NCI-H1092 (cell line): Measurements from ENCODE around the gene PDE4B.

Source experiments
- DNase-seq: peaks from one replicate; lab custom pipeline; 2025; lab: John Stamatoyannopoulos, UW

The PDE4B gene

GRCh38 chr1:65882076-65882475 lies 89.4 kb downstream of the PDE4B start:
- no peak for DNase-seq

GRCh38 chr1:65889441-65889840 lies 96.7 kb downstream of the PDE4B start:
- no peak for DNase-seq

GRCh38 chr1:65890201-65890843 lies 97.6 kb downstream of the PDE4B start:
- no peak for DNase-seq

GRCh38 chr1:65894738-65895605 lies 102.3 kb downstream of the PDE4B start:
- no peak for DNase-seq

- DNase-seq: no peak
Measured at GRCh38 chr1:65896721-65897120, 104.0 kb downstream of the PDE4B start.

- DNase-seq: no peak
Measured at GRCh38 chr1:65897485-65897884, 104.8 kb downstream of the PDE4B start.

GRCh38 chr1:65904681-65905083 lies 112.0 kb downstream of the PDE4B start:
- no peak for DNase-seq

DNA sequence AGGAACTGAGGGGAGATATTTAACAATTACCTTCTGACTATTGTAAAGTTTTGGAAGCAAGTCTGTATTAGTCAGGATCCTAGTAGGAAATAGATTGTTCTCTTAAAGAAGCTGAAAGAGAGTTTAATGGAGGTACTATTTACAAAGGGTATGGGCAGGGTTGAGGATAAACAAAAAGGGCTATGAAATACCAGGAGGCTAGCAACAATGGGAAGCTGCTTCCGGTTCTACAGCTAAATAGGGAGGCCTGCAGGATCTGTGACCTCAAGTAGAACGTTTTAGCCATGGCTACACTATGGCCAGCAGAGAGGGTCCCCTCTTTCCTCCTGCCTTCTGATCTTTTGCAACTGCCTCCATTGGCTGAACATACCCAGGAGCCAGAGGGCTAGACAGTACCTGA lies 117.7 kb downstream of the PDE4B start:
- DNase-seq: no peak

DNA sequence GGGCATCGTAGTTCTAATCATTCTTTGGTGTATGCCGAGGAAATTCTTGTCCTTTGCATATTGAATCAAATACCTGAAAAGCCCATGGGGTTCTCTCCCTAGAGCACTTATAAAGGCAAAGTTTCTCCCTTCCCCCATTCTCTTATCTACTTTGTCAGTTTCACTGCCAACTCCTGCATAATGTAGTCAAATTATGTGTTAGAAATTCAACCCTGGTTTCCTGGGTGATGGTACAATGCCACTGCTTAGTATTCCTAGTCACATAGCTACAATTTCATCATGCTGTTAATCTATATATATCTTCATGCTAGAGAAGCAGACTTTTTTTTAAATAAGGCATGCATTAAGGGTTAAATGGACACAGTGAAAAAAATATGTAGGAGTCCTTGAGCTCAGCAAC lies 119.0 kb downstream of the PDE4B start:
- DNase-seq: no peak

DNA sequence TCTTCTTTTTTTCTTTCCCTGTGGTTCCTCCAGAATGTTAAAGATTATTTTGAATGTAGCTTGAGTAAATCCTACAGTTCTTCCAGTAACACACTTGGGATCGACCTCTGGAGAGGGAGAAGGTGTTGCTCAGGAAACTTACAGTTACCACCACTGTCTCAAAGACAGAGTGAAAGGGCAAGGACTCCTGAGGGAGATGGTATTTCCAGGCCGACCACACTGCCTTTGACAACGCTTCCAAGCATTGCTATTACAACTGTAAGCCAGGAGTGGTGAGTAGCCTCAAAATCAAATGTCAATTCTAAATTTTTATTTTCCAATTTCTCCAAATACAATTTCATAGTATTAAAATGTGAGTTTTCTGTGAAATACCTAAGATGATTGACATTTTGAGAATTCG lies 125.9 kb downstream of the PDE4B start:
- no peak for DNase-seq

DNA sequence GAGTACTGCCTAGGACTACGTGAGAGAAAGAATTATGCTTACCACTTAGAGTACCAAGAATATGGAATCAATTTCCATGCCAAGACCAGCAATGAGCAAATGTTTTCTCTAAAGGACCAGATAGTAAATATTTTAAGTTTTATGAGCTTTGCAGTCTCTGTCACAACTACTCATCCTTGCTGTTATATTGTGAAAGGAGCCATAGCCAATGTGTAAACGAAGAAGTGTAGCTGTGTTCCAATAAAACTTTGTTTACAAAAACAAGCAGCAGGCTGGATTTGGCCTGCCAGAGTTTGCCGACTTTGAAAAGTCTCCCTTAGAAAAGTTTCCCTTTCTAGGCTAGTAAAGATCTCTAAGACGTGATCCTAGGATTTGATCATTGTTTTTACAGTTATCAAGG lies 128.8 kb downstream of the PDE4B start:
- no peak for DNase-seq

DNA sequence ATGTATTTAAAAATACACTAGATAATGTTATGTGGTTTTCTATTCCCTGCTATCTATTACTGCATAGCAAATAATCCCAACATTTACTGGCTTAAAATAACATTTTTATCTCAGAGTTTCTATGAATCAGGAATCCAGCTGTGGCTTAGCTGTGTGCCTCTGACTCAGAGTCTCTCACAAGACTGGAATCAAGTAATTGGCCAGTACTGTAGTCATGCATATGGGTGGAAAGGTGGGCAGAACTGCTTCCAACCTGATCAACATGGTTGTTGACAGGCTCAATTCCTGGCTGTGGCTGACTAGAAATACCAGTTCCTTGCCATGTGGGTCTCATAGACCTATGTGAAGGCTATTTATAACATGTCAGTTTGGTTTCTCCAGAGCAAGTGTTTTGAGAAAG lies 131.8 kb downstream of the PDE4B start:
- no peak for DNase-seq

DNA sequence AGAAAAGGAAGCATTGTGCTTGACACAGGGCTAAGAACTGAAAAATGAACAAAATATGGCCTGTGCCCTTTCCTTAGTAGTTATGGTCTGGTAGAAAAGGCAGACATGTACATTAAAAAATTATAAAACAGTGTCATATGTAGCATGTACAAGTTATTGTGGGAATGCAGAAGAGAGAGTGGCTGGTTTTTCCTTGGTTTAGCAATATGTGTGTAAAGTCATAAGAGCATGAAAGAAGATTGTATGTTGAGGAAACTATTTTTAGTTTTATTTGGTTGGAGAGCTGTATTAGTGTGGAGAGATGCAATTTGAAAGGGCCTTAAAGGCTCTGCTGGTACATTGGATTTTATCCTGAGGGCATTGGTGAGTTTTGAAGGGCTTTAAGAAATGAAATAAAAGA lies 145.8 kb downstream of the PDE4B start:
- DNase-seq: no peak

GRCh38 chr1:65939191-65939590 lies 146.5 kb downstream of the PDE4B start:
- DNase-seq: no peak

DNA sequence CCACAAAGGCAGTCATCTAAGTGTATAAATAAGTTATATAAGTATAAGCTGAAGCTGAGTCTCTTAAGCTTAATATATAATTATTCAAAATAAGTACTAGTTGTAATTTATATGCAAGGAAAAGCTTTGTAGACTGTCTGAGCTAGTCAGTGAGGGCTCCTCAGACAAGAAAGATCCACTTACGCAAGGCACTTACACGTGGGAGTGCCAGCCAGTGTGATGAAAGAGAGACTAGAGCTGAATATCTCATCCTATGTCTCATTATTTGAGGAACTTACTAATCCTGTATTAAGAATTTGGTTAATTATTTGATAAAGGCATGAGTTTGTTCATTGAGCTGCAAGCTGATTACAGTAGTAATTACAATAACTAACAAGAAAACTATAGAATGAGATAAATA lies 146.9 kb downstream of the PDE4B start:
- DNase-seq: no peak

DNA sequence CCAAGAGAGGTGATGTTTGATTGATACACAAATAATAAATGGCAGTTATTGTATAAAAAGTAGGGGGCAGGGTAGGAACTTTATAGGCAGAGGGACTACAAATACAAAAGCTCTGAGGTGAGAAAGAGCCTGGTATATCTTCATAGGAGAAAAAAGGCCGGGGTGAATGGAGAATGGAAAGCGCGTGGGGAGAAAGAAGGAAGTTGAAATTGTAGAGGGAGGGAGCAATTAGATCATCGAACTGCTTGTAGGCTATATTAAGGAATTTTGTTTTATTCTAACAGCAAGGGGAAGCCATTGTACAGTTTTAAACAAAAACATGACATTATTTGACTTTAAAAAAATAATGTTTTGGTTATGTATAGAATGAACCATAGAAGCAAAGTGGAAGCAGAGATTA lies 147.4 kb downstream of the PDE4B start:
- DNase-seq: no peak

DNA sequence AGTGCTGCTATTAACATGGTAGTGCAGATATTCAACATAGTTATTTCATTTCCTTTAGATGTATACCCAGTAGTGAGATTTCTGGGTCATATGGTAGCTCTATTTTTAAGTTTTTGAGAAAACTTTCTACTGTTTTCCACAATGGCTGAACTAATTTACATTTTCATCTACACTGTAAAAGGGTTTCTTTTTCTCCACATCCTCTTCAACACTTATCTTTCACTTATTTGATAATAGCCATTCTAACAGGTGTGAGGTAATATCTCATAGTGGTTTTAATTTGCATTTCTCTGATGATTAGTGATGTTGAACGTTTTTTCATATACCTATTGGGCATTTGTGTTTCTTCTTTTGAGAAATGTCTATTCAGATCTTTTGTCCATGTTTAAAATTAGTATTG lies 149.8 kb downstream of the PDE4B start:
- no peak for DNase-seq

GRCh38 chr1:65946376-65946775 lies 153.7 kb downstream of the PDE4B start:
- DNase-seq: no peak

GRCh38 chr1:65946960-65947359 lies 154.3 kb downstream of the PDE4B start:
- no peak for DNase-seq

GRCh38 chr1:65948609-65949229 lies 156.0 kb downstream of the PDE4B start:
- no peak for DNase-seq

- DNase-seq: no peak
Measured at GRCh38 chr1:65949230-65949626, 156.5 kb downstream of the PDE4B start.

DNA sequence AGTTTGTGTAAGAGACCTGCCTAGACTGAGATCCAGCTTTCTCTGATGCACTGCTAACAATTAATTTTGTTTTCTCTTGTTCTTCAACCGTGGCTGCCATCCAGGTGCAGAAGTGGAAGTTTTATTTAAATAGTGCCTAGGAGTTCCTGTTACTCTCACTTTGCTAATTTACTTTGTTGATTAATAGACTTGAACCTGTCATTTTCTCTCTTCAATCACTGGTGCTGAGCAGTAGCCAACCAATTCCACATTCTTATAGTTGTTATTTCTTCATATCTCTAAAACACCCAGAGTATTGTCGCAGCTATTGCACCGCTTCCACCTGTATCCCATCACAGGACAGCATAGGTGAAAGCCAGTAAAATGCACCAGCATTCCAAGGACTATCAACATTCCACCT lies 157.2 kb downstream of the PDE4B start:
- DNase-seq: no peak

DNA sequence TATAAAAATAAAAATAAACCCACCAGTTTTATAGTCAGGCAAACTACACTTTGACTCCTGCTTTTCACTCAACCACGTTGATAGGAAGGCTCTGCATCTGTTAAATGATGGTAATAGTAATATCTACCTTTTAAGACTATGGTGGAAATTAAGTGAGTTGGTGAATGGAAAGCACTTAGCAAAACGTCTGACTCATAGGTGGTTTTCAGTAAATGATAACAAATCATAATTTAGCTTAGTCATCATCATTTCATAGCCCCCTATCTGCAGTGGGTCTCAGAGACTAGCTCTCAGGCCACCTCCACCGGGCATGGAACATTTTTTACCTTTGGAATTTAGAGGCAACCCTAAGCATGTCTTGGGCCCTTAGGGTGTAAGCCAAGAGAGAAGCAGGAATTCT lies 160.0 kb downstream of the PDE4B start:
- DNase-seq: no peak
